Ovary (tissue), 9 donors: ENCODE results near the gene PGM5. TPM values are rescaled to one million over a fixed set of nuclear protein-coding genes. Genes with fewer than 3 reads are reported as not detected.
"Not testable (repeated sequence)": the region's sequence is repeated elsewhere in the genome, so short reads cannot be mapped to it uniquely, and the experiment has no call there.

Experiments
- DNase-seq, 5 donors: peaks; one replicate each; pipeline ENCODE4 v3.0.0-alpha.2; 2019 to 2020
- H3K27ac ChIP-seq, 2 donors: fragments of 200-600 bp; one replicate each; pipeline versions ENCODE4 v1.5.1 to v1.8.0; 2019 to 2022
- H3K27me3 ChIP-seq: fragments of 200-600 bp; one replicate; pipeline ENCODE4 v1.8.0; 2022
- H3K36me3 ChIP-seq: fragments of 200-600 bp; sonication (generic); one replicate; pipeline ENCODE4 v1.5.1; 2019
- H3K4me1 ChIP-seq: one replicate; pipeline ENCODE4 v1.8.1; 2013; ENCODE audit warnings: mild to moderate bottlenecking, moderate library complexity; ENCODE audit not compliant: insufficient read depth
- H3K4me3 ChIP-seq: fragments of 200-600 bp; sonication (generic); one replicate; pipeline ENCODE4 v1.5.1; 2017
- H3K9me3 ChIP-seq, 2 donors: fragments of 200-600 bp in 1 of 2; sonication (generic) in 1 of 2; one replicate each; pipeline versions ENCODE4 v1.5.1 to v1.8.1; 2013 to 2019; ENCODE audit warnings: mild to moderate bottlenecking in 1 of 2, moderate library complexity in 1 of 2
- WGBS, 3 donors: extraction: QIAGEN DNeasy Blood & Tissue Kit in 1 of 3; methylation state at CpG; one replicate each; pipeline versions ENCODE4 v1.1.5 to v1.1.7; 2013 to 2017; 5-methylcytosine and 5-hydroxymethylcytosine counted together
- intact Hi-C, 4 donors: fragments of 100-400 bp; cut with DNase I; formaldehyde crosslinking; loops; one replicate each; pipeline versions ENCODE4 v1.11.0 to v1.15.1; 2022 to 2023
- polyA plus RNA-seq, 2 donors: library from polyadenylated mRNA; stranded (reverse); fragments of 200-250 nt in 1 of 2; fragments of 350-450 nt in 1 of 2; fragmentation: Illumina TruSeq in 1 of 2; extraction: RNeasy Lipid Tissue Mini Kit (QIAGEN cat#74804) in 1 of 2; gene quantifications; one replicate each; pipeline ENCODE4 v1.2.3, GENCODE V29; 2013 to 2014
- total RNA-seq, 7 donors: library from RNA; depleted of rRNA in 2 of 7; stranded (reverse); fragments of >200 nt in 2 of 7; fragmentation: NEBNext Ultra II Directional in 3 of 7; extraction: Animal tissue kit (Norgen Biotek cat#: 25700) in 3 of 7; gene quantifications; one replicate each; pipeline versions ENCODE4 v1.1.0 to v1.2.4, GENCODE V29; 2016 to 2023
- donor health status: DM: no; HTN: no; CAD: no; lungs with moderate emphysema.
- donor health status: DM: no; HTN: no; CAD: no.
- donor health status: Bipolar disorder and iron deficiency.
- donor health status: DM: yes; HTN: yes; CAD: no.
- donor health status: DM: no; HTN: no; CAD: no.
- donor health status: DM: yes; HTN: yes; CAD: no.

Gene PGM5
- total and polyA plus RNA-seq, 9 donors: 16.2 to 124 (median 28.5) TPM

DNA sequence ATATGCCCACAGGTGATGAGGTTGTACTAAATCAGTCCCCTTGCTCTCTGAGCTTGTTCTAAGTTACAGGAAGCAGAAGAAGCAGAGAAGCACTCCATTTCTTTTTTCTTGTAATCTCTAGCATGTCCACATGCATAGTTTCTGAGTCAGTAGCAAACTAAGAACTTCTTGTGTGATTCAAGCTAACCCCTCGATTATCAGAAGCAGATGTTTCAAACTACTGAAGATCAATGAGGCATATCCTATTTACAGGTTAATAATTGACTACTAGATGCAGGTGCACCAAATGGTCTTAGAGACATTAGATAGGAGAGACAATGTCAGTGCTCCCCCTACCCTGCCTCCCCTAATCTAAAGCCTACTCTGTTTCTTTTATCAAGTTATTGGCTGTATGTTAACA, 21.3 kb downstream of the PGM5 start:
- WGBS, 3 donors: 24 to 58% (median 37%) methylated on average over 1 of the region's 1 CpG
- H3K4me3 ChIP-seq, H3K9me3 ChIP-seq, H3K36me3 ChIP-seq, H3K27me3 ChIP-seq, H3K4me1 ChIP-seq, DNase-seq, H3K27ac ChIP-seq, intact Hi-C loops: not testable (repeated sequence)

DNA sequence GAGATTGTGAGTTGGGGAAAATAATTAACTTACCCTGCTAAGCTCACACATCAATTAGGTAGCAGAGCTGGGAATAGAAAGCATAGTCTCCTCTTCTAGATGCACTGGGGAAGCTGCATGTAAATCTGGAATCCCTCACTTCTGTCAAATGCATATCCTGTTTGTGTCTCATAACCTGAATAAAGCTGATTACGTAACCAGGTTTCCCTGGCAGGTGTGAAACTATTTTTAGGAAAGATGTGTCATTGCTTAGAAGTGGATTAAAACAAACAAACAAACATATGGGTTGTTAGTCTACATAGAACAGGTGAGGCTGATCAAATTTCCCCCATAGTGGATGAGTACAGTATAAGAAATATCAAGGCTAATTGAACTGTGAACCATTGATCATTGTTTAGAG, 27.5 kb downstream of the PGM5 start:
- WGBS, 3 donors: 58 to 88% (median 82%) methylated on average over 1 of the region's 1 CpG
- H3K36me3 ChIP-seq, H3K9me3 ChIP-seq, H3K27ac ChIP-seq, H3K4me1 ChIP-seq, H3K27me3 ChIP-seq, intact Hi-C loops, H3K4me3 ChIP-seq, DNase-seq: not testable (repeated sequence)

DNA sequence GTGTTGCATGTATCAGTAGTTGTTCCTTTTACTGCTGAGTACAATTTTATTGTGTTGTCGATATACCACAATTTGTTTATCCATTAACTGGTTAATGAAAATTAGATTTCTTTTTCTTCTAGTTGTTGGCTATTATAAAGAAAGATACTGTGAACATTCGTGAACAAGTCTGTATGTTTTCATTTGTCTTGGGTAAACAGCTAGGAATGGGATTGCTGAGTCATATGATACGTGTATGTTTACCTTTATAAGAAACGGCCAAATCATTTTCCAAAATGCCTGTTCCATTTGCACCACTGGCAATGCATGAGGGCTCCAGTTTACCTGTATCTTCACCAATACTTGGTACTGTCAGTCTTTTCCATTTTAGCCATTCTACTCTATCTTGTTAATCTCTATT, 33.1 kb downstream of the PGM5 start:
- H3K27ac ChIP-seq: not testable (repeated sequence)
- WGBS, 3 donors: 62 to 78% (median 76%) methylated on average over 4 of the region's 4 CpGs

DNA sequence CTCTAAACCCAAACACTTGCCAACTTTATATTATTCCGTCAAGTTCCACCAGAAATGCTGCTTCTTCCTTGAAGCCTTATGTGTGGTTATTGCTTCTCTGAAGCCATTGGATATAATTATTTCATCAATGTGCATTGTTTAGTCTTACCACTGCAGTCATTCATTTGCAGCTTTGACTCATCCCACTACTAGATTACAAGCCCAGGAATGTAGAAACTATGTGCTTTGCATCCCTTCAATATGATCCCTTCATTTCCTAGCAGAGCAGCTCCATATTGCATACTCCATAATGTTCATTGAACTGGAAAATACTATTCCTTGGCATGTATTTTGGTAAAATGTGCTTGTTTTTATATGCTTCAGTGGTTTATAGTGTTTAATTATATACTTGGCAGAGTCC, 34.3 kb downstream of the PGM5 start:
- DNase-seq, H3K4me3 ChIP-seq, H3K4me1 ChIP-seq, intact Hi-C loops, H3K27me3 ChIP-seq, H3K9me3 ChIP-seq, H3K27ac ChIP-seq, H3K36me3 ChIP-seq: not testable (repeated sequence)
- 100% methylated on average over 1 of the region's 1 CpG for WGBS, 3 donors

More for the DNA sequence above, 33.1 kb downstream of the PGM5 start:
- DNase-seq, H3K27me3 ChIP-seq, H3K4me1 ChIP-seq, intact Hi-C loops, H3K36me3 ChIP-seq, H3K9me3 ChIP-seq, H3K4me3 ChIP-seq: not testable (repeated sequence)

DNA sequence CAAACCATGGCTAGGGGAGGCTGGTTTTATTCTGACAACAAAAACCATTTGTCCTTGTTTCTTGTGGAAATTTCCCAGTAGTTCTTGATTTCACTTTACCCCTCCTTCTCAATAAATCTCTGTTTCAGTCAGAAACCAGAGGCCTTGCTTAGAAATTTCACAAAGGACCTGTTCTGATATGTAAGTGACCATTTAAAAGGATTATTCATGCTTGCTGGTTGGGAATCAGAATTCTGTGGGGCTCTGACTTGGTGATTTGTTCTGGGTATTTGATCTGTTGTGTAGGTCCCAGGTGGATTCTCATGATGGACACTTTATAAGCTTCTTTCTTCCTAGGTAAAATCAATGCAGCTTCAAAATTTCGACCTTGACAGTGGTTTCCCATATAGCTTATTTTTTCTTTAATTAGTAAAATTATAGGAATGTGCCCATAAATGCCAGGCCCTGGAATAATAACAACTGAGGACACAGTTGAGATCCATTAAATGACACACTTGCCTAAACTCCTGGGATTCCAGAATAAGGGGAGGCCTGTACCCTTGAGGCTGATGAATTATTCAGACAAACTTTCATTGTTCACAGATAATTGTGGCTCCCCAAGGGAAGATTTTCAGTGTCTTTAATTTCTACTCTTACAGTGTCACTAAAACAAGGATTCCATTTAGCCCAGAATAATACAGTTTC, 40.1 kb downstream of the PGM5 start:
- intact Hi-C loops, H3K4me3 ChIP-seq, H3K27me3 ChIP-seq, H3K9me3 ChIP-seq, H3K36me3 ChIP-seq, DNase-seq, H3K4me1 ChIP-seq, H3K27ac ChIP-seq: not testable (repeated sequence)
- 47 to 58% (median 49%) methylated on average over 1 of the region's 1 CpG for WGBS, 3 donors

DNA sequence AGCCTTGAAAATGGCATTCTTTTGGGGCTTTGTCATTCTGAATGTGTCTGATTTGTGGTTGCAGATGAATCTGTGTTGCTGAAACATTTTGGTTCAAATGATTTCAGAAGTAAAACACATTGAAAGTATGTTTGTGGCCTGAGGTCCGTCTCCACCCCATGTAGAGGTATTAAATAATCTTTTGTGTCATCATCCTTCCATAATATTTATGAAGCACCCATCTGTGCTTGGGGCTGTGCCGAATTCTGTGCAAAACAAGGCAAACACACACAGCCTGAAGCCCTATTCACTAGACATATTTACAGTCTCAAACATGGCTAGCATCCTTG, 40.6 kb downstream of the PGM5 start:
- H3K9me3 ChIP-seq, H3K27me3 ChIP-seq, H3K4me1 ChIP-seq, H3K4me3 ChIP-seq, H3K36me3 ChIP-seq, H3K27ac ChIP-seq, intact Hi-C loops, DNase-seq: not testable (repeated sequence)
- 3 to 25% (median 11%) methylated on average over 2 of the region's 2 CpGs for WGBS, 3 donors

DNA sequence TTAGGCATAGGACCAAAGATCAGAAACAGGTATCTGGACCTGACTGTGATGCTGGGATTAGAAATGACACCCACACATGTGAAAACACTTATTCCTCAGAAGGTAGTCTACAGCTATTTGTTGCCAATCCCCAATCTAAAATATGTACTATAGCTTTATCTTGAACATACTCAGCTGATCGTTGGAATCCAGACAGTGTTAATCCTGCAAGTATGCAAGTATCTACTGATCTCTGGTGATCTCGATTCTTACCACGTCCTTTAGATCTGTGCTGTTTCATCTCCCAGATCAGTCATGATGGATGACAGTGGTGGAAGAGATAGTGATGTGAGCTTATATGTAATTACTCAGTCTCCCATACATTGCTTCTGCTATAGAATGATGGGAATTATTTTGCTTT, 41.4 kb downstream of the PGM5 start:
- WGBS, 3 donors: 44 to 75% (median 51%) methylated on average over 3 of the region's 3 CpGs
- H3K36me3 ChIP-seq, H3K27me3 ChIP-seq, H3K4me3 ChIP-seq, intact Hi-C loops, H3K9me3 ChIP-seq, H3K27ac ChIP-seq, H3K4me1 ChIP-seq, DNase-seq: not testable (repeated sequence)

DNA sequence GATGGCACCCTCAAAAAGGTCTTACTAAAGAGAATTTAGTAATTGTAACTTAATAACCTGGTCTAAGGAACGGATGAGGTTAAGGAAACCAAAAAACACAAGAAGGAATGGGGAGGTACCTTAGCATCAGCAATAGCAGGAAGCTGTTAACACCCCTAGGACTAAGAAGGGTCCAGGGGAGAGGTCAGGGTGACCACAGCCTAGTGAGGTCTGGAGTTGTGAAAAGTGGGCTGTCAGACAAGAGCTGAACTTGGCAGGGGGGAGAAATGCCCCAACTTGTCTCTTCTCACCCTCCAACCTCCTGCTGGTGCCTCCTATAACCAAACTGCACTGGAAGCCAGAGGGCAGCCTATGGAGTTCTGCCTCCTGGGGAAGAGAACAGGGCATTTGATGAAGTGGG, 41.9 kb downstream of the PGM5 start:
- H3K36me3 ChIP-seq, DNase-seq, H3K27ac ChIP-seq, H3K9me3 ChIP-seq, intact Hi-C loops, H3K27me3 ChIP-seq, H3K4me1 ChIP-seq, H3K4me3 ChIP-seq: not testable (repeated sequence)
- 77 to 90% (median 81%) methylated on average over 1 of the region's 1 CpG for WGBS, 3 donors

DNA sequence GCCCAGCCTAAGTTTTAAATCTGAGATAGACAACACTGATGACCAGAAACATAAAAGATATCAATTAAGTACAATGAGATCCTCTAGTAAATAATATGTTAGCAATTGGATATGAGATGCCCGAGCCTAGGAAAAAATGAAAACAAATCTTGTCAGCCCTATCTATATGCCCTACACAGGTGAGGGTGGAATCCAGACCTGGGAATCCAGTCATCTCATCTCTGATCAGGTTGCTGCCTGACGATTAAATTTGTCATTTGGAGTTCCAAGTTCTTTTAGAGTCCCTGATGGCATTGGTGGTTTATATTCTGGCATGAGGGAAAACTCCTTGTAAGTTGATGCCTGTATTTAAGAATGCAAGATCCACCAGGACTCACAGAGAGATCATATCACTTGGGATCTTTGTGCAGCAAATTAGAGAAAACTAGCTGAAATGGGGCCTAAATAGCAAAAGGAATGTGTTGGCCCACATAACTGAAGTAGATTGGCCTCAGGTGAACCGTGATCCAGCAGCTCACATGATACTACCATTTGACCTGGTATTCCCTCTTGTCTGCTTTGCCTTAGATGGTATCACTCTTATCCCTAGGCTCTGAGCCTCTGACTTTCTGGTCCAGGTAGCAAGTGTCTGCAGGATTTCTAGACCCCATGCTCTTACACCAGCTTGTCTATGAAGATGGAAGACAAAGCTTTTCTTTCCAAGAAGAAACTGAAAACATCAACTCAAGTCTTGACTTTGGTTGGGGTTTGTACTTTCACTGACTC, 48.2 kb downstream of the PGM5 start:
- H3K36me3 ChIP-seq, H3K4me1 ChIP-seq, DNase-seq, H3K27me3 ChIP-seq, H3K9me3 ChIP-seq, intact Hi-C loops, H3K4me3 ChIP-seq, H3K27ac ChIP-seq: not testable (repeated sequence)
- 90 to 93% (median 91%) methylated on average over 3 of the region's 3 CpGs for WGBS, 3 donors

DNA sequence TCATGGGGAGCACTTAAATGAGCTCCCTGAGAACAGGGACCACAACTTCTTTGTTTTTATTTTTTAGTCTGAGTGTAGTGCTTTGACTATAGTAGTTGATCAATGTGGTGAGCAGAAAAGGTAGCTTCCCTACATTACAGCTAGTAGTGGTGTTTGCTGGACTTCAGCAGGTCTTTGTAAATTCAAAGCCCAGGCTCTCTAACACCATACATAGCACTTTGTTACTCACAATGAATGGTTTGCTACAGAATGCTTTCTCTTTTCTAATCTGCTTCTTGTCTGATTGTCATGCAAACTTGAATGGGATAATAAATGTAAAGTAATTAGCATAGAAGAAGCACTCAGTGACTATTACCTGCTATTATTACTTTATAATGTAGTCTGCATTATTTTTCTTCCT, 55.5 kb downstream of the PGM5 start:
- intact Hi-C loops, H3K9me3 ChIP-seq, H3K4me3 ChIP-seq, DNase-seq, H3K27ac ChIP-seq, H3K36me3 ChIP-seq, H3K27me3 ChIP-seq, H3K4me1 ChIP-seq: not testable (repeated sequence)

DNA sequence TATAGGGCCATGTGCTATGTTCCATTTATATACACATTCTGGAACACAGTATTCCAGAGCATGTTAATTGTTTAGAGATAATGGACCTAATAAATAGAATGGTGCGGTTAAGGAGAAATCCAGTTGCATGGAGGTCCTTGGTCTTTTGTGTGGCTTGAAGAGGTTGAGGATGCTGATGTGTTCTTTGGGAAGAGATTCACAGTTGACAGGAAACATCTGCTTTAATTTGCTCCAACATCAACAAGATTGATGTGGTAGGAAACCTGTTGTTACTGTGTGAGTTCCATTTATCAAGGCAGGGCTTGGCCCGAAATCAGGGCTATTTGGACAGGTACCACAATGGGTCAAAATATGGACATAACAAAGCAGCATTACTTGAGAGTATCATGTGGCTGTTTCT, 56.3 kb downstream of the PGM5 start:
- DNase-seq, H3K27ac ChIP-seq, intact Hi-C loops, H3K27me3 ChIP-seq, H3K4me3 ChIP-seq, H3K4me1 ChIP-seq, H3K9me3 ChIP-seq, H3K36me3 ChIP-seq: not testable (repeated sequence)
- 78 to 99% (median 97%) methylated on average over 2 of the region's 2 CpGs for WGBS, 3 donors

DNA sequence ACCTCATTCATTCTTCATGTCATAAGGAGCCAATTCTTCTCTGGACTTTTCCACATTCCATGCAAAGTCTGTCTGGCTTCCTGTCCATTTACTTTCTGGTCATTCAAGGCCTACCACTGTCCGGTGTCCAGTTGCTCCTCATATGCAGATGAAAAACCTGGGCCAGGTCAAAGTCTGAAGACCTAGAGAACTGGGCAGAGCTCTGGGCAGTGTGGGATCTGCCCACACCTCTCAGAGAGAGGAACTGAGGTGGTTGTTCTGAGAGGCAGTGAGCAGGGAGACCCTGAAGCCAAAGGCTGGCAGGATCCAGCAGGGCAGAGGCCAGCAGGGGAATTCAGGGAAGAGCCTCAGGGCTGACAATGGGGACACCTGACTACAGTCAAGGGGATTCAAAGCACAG, 58.7 kb downstream of the PGM5 start:
- DNase-seq, H3K27me3 ChIP-seq, H3K27ac ChIP-seq, H3K9me3 ChIP-seq, H3K4me1 ChIP-seq, H3K36me3 ChIP-seq, intact Hi-C loops, H3K4me3 ChIP-seq: not testable (repeated sequence)
- WGBS, 3 donors: 88 to 94% (median 88%) methylated on average over 1 of the region's 1 CpG
